Measurements from ENCODE around the gene ZNF853.
"Not testable (repeated sequence)": the region's sequence is repeated elsewhere in the genome, so short reads cannot be mapped to it uniquely, and the experiment has no call there.

ZNF853 gene

DNA sequence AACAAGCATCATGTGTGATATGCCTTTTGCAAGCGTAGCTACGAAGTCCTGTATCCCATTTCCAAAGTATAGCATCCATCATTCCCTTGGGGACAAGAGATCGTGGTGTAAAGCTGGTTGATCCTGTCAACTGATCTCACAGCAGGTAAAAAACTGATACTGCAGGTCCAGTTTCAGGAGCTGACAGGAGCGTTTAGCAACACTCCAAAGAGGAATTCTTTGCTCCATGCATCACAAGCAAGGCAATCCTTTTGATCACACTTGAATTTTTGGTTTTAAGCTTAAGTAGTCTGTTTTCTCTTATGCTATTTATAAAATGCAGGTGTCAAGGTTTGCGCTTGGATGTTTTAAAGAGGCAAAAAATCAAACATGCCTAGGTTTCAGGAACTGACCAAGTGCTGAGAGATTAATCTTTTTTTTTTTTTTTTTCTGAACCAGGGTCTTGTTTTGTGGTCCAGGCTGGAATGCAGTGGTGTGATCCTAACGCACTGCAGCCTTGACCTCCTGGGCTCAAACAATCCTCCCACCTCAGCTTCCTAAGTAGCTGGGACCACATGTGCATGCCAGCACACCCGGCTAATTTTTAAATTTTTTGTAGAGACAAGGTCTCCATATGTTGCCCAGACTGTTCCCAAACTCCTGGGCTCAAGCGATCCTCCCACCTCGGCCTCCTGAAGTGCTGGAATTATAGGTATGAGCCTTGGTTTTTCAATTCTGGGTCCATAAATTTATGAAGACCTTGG is 40.0 kb upstream of the ZNF853 start:
- no peaks in the 10 kb centered on the region for H3K4me1 ChIP-seq (ENCODE audit: low read depth, poor library complexity, severe bottlenecking)
- TF ChIP-seq, protein P1, sequence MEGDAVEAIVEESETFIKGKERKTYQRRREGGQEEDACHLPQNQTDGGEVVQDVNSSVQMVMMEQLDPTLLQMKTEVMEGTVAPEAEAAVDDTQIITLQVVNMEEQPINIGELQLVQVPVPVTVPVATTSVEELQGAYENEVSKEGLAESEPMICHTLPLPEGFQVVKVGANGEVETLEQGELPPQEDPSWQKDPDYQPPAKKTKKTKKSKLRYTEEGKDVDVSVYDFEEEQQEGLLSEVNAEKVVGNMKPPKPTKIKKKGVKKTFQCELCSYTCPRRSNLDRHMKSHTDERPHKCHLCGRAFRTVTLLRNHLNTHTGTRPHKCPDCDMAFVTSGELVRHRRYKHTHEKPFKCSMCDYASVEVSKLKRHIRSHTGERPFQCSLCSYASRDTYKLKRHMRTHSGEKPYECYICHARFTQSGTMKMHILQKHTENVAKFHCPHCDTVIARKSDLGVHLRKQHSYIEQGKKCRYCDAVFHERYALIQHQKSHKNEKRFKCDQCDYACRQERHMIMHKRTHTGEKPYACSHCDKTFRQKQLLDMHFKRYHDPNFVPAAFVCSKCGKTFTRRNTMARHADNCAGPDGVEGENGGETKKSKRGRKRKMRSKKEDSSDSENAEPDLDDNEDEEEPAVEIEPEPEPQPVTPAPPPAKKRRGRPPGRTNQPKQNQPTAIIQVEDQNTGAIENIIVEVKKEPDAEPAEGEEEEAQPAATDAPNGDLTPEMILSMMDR (conservative IDR thresholded peaks at IDR 0.05; ENCODE audit: low read depth, low read length): no peak
- no peaks in the 10 kb centered on the region for H3K36me3 ChIP-seq (ENCODE audit: insufficient read depth)
- no peak overlapping the region for H3K4me2 ChIP-seq
- no peaks in the 10 kb centered on the region for H3K79me2 ChIP-seq (ENCODE audit: insufficient read depth, low read depth)
- H4K20me1 ChIP-seq (ENCODE audit: insufficient read depth): no peaks in the 10 kb centered on the region
- H2AFZ ChIP-seq (ENCODE audit: low read depth): no peak overlapping the region
- H3K27ac ChIP-seq: no peak overlapping the region
- no peak overlapping the region for H3K9ac ChIP-seq
- no peaks in the 10 kb centered on the region for H3K27me3 ChIP-seq (ENCODE audit: insufficient read depth, low read depth)
- no peak overlapping the region for H3K4me3 ChIP-seq (IDR thresholded peaks at IDR 0.05; ENCODE audit: insufficient read depth, low read depth, low read length)

DNA sequence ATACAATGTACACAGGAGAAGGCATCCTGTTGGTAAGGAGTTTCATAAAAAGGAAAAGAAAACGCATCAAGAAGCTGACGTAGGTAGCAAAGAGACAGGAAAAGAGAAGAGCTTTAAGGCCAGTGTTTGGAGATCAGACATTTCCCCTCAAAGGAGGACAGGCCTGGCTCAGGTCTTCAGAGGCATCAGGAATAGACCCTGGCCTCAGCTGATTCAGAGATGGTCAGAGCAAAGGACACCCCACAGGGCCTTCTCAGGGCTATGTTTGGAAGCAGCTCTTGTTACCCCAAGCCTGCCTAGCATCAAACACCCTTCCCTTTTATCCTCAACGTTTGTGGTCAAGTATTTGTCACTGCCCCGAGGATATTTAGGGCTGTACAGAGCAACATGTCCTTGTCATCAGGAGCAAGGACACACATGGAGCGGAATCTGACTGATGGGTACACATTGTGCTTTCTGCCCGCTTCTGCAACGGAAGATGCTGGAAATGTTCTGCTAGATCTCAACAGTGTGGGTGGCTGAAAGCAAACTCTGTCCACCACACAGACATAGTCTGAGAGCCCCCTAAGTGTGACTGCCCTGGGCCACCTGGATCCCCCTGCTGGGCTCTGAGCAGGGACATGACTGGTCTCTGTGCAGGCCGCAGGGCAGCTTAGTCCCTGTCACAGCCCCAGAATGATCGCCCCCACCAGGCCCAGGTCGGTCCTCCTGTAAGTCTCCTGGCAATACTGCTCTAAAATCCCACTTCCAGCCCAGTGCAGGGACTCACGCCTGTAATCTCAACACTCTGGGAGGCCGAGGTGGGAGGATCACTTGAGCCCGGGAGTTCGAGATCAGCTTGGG is 39.2 kb upstream of the ZNF853 start:
- TF ChIP-seq, protein P1 (conservative IDR thresholded peaks at IDR 0.05; ENCODE audit: low read depth, low read length): no peak
- Histone ChIP-seq H3K4me1 (ENCODE audit: low read depth, poor library complexity, severe bottlenecking) (no peaks in the 10 kb centered on the region), H3K36me3 (ENCODE audit: insufficient read depth) (no peaks in the 10 kb centered on the region), H3K4me2 (peak overlapping the region; percentile 20; the same call in 1 of the 2 replicates), H3K4me3 (IDR thresholded peaks at IDR 0.05; ENCODE audit: insufficient read depth, low read depth, low read length) (no peak overlapping the region), H3K27ac (no peak overlapping the region), H3K79me2 (ENCODE audit: insufficient read depth, low read depth) (no peaks in the 10 kb centered on the region), H3K9ac (no peak overlapping the region), H3K27me3 (ENCODE audit: insufficient read depth, low read depth) (no peaks in the 10 kb centered on the region), H4K20me1 (ENCODE audit: insufficient read depth) (no peaks in the 10 kb centered on the region), H2AFZ (ENCODE audit: low read depth) (0 out of 2 replicates have a peak overlapping the region, but pooled peaks have one; percentile 25)

DNA sequence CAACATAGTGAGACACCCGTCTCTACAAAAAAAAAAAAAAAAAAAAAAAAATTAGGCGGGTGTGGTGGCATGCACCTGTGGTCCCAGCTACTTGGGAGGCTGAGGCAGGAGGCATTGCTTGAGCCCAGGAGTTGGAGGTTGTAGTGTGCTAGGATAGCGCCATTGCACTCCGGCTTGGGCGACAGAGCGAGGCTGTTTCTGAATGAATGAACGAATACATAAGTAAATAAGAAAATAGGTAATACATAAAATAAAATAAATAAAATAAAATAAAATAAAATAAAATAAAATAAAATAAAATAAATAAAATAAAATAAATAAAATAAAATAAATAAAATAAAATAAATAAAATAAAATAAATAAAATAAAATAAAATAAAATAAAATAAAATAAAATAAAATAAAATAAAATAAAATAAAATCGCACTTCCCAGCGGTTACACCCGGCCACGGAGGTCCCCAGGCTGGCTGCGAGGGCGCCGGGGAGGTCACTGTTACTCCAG is 38.5 kb upstream of the ZNF853 start:
- H3K4me1 ChIP-seq (ENCODE audit: low read depth, poor library complexity, severe bottlenecking); H3K9ac ChIP-seq; H3K4me3 ChIP-seq (IDR thresholded peaks at IDR 0.05; ENCODE audit: insufficient read depth, low read depth, low read length); H3K36me3 ChIP-seq (ENCODE audit: insufficient read depth); H4K20me1 ChIP-seq (ENCODE audit: insufficient read depth); H3K27me3 ChIP-seq (ENCODE audit: insufficient read depth, low read depth); H3K79me2 ChIP-seq (ENCODE audit: insufficient read depth, low read depth); H3K27ac ChIP-seq: not testable (repeated sequence)
- Histone ChIP-seq H3K4me2 (peak overlapping the region; percentile 20; the same call in 1 of the 2 replicates), H2AFZ (ENCODE audit: low read depth) (peak overlapping the region; percentile 25; the same call in 1 of the 2 replicates)

DNA sequence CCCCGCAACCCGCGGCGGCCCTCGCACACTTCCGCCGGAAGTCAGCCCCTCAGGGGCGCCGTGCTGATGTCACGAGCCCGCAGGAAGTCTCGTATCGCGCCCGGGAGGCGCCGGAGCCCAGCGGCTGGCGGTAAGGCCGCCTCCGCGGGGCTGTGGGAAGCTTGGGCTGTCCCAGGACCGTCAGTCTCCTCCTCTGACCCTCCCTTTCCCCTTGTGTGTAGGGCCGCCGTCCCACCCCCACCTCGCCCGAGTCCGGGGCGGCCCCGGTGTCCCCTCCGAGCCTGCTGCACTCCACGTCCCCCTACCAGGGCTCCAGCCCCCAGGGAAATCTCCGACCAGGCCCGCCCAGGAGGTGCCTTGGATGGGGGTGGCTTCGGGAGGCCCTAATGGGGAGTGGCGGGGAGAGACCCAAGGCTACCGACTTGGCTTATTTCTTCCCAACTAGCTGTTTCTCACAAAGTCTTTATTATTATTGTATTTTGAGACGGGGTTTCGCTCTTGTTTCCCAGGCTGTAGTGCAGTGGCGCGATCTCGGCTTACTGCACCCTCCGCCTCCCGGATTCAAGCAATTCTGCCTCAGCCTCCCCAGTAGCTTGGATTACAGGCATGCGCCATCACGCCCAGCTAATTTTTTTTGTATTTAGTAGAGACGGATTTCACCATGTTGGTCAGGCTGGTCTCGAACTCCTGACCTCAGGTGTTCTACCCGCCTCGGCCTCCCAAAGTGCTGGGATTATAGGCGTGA is 37.9 kb upstream of the ZNF853 start, which contains the start of gene ZDHHC4:
TSS of gene ZDHHC4 (plus strand) at position 86 of the 745 bp plus-strand sequence. CDS start 3,108 bp downstream, outside the sequence.
- Histone ChIP-seq H3K4me2 (peak within 1 kb of the TSS; percentile 20), H3K4me3 (IDR thresholded peaks at IDR 0.05; ENCODE audit: insufficient read depth, low read depth, low read length) (no peak within 1 kb of the TSS), H3K27me3 (ENCODE audit: insufficient read depth, low read depth) (no peaks in the 10 kb centered on the region), H2AFZ (ENCODE audit: low read depth) (peak within 1 kb of the TSS; percentile 67; the same call in 1 of the 2 replicates), H3K36me3 (ENCODE audit: insufficient read depth) (no peaks in the 10 kb centered on the region), H3K79me2 (ENCODE audit: insufficient read depth, low read depth) (no peaks in the 10 kb centered on the region), H4K20me1 (ENCODE audit: insufficient read depth) (no peaks in the 10 kb centered on the region), H3K9ac (peak within 1 kb of the TSS; percentile 48; the same call in 1 of the 2 replicates), H3K27ac (peak within 1 kb of the TSS; percentile 39), H3K4me1 (ENCODE audit: low read depth, poor library complexity, severe bottlenecking) (no peaks in the 10 kb centered on the region)
- TF ChIP-seq, protein P1 (conservative IDR thresholded peaks at IDR 0.05; ENCODE audit: low read depth, low read length): no peak

All from KMS-11 (cell line).